Measurements from ENCODE around the gene BCL7B. TPM values are rescaled to one million over a fixed set of nuclear protein-coding genes. Genes with fewer than 3 reads are reported as not detected.

Gene BCL7B
- total and polyA plus RNA-seq, 2 of the 13 experiments (the other 11 are each of a cell fraction or from before 2014, with no cell fraction given): 24.3 to 38.2 TPM

DNA sequence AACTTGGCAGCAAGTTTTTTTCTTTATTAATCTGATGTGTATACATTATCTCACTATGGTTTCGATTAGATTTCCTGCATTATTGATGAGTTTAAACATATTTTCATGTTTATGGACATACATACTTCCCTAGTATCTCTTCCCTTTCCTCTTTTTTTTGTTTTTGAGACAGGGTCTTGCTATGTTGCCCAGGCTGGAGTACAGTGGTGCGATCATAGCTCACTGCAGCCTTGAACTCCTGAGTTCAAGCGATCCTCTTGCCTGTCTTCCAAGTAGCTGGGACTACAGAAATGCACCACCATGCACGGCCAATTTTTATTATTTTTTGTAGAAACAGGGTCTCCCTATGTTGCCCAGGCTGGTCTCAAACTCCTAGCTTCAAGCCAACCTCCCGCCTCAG, 54.3 kb downstream of the BCL7B start:
- no peaks in the 10 kb centered on the region for H3K4me1 ChIP-seq (ENCODE audit: insufficient read depth, low read length)
- no peaks in the 10 kb centered on the region for H3K9me3 ChIP-seq (ENCODE audit: low read length)
- H4K20me1 ChIP-seq (ENCODE audit: insufficient read depth, low read length): no peaks in the 10 kb centered on the region
- TF ChIP-seq TFAP4 (IDR thresholded peaks at IDR 0.05; ENCODE audit: borderline replicate concordance, low read depth): no peak
- no peak for TF ChIP-seq KAT7 (CRISPR knock-in tag; IDR thresholded peaks at IDR 0.05; ENCODE audit: borderline replicate concordance)
- TF ChIP-seq ZNF121 (CRISPR knock-in tag; IDR thresholded peaks at IDR 0.05): peak; percentile 77; the same call in 1 of the 2 replicates
- intact Hi-C loops (cut with micrococcal nuclease; ENCODE audit: unreplicated experiment) (no loop called here), in situ Hi-C loops (cut with HindIII; ENCODE audit: extremely low pct_ligation_motif_present, low pct_unique_long_range_greater_than_20kb) (no loop called here)
- no TSS peak for BruUV-seq (replicated peaks)
- no peak for FAIRE-seq
- no peak overlapping the region for H3K4me3 ChIP-seq (replicated peaks in 1 of 3; ENCODE audit: insufficient read depth in 1 of 3, low read depth in 2 of 3, low read length in 3 of 3)
- ATAC-seq: no peak
- H3K27ac ChIP-seq (ENCODE audit: extremely low read length, insufficient read depth, low read length): no peak overlapping the region
- POLR2A ChIA-PET: no interaction called here
- no peak for DNase-seq (ENCODE audit: low spot score)
- no peak overlapping the region for H3K9ac ChIP-seq (ENCODE audit: insufficient read depth, low read depth, low read length)
- H3K36me3 ChIP-seq (replicated peaks in 1 of 2; ENCODE audit: control insufficient read depth in 1 of 2, insufficient read depth in 2 of 2, low read length in 2 of 2): peaks cover 30 to 85% of the 10 kb centered on the region in 2 experiments
- 97% methylated on average over 5 of the region's 5 CpGs for WGBS (ENCODE audit: low lambda C conversion rate)
- no peak overlapping the region for H2AFZ ChIP-seq (ENCODE audit: low read length)
- H3K4me2 ChIP-seq (ENCODE audit: low read depth, low read length): no peak overlapping the region
- CTCF ChIA-PET (ENCODE audit: low intra/inter-chr PET ratio, low total read pairs): no interaction called here
- H3K27me3 ChIP-seq (ENCODE audit: control insufficient read depth in 1 of 2, insufficient read depth in 2 of 2, low read length in 2 of 2): no peaks in the 10 kb centered on the region
- H3K79me2 ChIP-seq (ENCODE audit: insufficient read depth, low read length): peaks cover 15% of the 10 kb centered on the region

GRCh38 chr7:73496626-73497025, 60.9 kb downstream of the BCL7B start:
- CTCF ChIA-PET (ENCODE audit: low intra/inter-chr PET ratio, low total read pairs): no interaction called here
- H3K79me2 ChIP-seq (ENCODE audit: insufficient read depth, low read length): peaks cover 15% of the 10 kb centered on the region
- TF ChIP-seq KDM1A (CRISPR knock-in tag; IDR thresholded peaks at IDR 0.05) (no peak), ZNF556 (CRISPR knock-in tag; IDR thresholded peaks at IDR 0.05; ENCODE audit: borderline replicate concordance) (no peak), MYNN (CRISPR knock-in tag; IDR thresholded peaks at IDR 0.05; ENCODE audit: low read depth) (no peak), HHEX (CRISPR knock-in tag; IDR thresholded peaks at IDR 0.05) (no peak), KLF12 (CRISPR knock-in tag; IDR thresholded peaks at IDR 0.05; ENCODE audit: borderline replicate concordance) (no peak), PPARG (CRISPR knock-in tag; conservative IDR thresholded peaks at IDR 0.05) (no peak), BRD4 (CRISPR knock-in tag; IDR thresholded peaks at IDR 0.05) (no peak), ATF7 (IDR thresholded peaks at IDR 0.05) (no peak), ATF7 (CRISPR knock-in tag; IDR thresholded peaks at IDR 0.05) (no peak), RBM39 (IDR thresholded peaks at IDR 0.05; ENCODE audit: low read depth, low read length, poor library complexity, severe bottlenecking) (no peak), AGO2 (optimal IDR thresholded peaks at IDR 0.05; ENCODE audit: low read depth, low read length) (no peak), TBP (CRISPR knock-in tag; IDR thresholded peaks at IDR 0.05) (no peak)
- TF ChIP-seq, protein P1, sequence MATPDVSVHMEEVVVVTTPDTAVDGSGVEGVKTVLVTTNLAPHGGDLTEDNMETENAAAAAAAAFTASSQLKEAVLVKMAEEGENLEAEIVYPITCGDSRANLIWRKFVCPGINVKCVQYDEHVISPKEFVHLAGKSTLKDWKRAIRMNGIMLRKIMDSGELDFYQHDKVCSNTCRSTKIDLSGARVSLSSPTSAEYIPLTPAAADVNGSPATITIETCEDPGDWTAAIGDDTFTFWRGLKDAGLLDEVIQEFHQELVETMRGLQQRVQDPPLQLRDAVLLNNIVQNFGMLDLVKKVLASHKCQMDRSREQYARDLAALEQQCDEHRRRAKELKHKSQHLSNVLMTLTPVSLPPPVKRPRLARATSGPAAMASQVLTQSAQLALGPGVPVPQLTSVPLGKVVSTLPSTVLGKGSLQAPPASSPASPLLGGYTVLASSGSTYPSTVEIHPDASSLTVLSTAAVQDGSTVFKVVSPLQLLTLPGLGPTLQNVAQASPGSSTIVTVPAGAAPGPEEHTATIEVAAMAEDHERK (CRISPR knock-in tag; IDR thresholded peaks at IDR 0.05; ENCODE audit: low read depth): no peak
- TF ChIP-seq, protein P2, sequence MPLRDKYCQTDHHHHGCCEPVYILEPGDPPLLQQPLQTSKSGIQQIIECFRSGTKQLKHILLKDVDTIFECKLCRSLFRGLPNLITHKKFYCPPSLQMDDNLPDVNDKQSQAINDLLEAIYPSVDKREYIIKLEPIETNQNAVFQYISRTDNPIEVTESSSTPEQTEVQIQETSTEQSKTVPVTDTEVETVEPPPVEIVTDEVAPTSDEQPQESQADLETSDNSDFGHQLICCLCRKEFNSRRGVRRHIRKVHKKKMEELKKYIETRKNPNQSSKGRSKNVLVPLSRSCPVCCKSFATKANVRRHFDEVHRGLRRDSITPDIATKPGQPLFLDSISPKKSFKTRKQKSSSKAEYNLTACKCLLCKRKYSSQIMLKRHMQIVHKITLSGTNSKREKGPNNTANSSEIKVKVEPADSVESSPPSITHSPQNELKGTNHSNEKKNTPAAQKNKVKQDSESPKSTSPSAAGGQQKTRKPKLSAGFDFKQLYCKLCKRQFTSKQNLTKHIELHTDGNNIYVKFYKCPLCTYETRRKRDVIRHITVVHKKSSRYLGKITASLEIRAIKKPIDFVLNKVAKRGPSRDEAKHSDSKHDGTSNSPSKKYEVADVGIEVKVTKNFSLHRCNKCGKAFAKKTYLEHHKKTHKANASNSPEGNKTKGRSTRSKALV (CRISPR knock-in tag; IDR thresholded peaks at IDR 0.05): no peak

More at GRCh38 chr7:73496626-73497025, 60.9 kb downstream of the BCL7B start:
- Histone ChIP-seq H3K27ac (ENCODE audit: extremely low read length, insufficient read depth, low read length) (no peak overlapping the region), H3K27me3 (ENCODE audit: control insufficient read depth in 1 of 2, insufficient read depth in 2 of 2, low read length in 2 of 2) (no peaks in the 10 kb centered on the region), H3K4me2 (ENCODE audit: low read depth, low read length) (no peak overlapping the region), H3K36me3 (replicated peaks in 1 of 2; ENCODE audit: control insufficient read depth in 1 of 2, insufficient read depth in 2 of 2, low read length in 2 of 2) (peaks cover 34 to 83% of the 10 kb centered on the region in 2 experiments), H4K20me1 (ENCODE audit: insufficient read depth, low read length) (peaks cover 5% of the 10 kb centered on the region; the same call in 1 of the 2 replicates), H3K9ac (ENCODE audit: insufficient read depth, low read depth, low read length) (no peak overlapping the region), H3K4me1 (ENCODE audit: insufficient read depth, low read length) (no peaks in the 10 kb centered on the region), H3K4me3 (replicated peaks in 1 of 3; ENCODE audit: insufficient read depth in 1 of 3, low read depth in 2 of 3, low read length in 3 of 3) (no peak overlapping the region), H2AFZ (ENCODE audit: low read length) (no peak overlapping the region), H3K9me3 (ENCODE audit: low read length) (no peaks in the 10 kb centered on the region)
- BruUV-seq (replicated peaks): no TSS peak
- in situ Hi-C loops (cut with HindIII; ENCODE audit: extremely low pct_ligation_motif_present, low pct_unique_long_range_greater_than_20kb) (loop anchor here (5.0 kb wide), 1 partner anchor 34 kb away; no protein-coding TSS in a partner anchor), intact Hi-C loops (cut with micrococcal nuclease; ENCODE audit: unreplicated experiment) (no loop called here)
- no peak for FAIRE-seq
- DNase-seq (ENCODE audit: low spot score): no peak
- ATAC-seq: no peak
- 96% methylated on average over 7 of the region's 7 CpGs for WGBS (ENCODE audit: low lambda C conversion rate)
- POLR2A ChIA-PET: no interaction called here
